Dendritic cell treated with granulocyte-macrophage colony-stimulating factor and Interleukin-4, amounts not matched to agents 40 ng/mL and 50 ng/mL, for 4 days (primary cell): ENCODE measurements around the gene RHOF.

Source experiments
- H3K27ac Mint-ChIP-seq: one replicate; pipeline ENCODE4 v1.8.0; 2022; ENCODE audit warnings: mild to moderate bottlenecking, mixed read lengths
- H3K27me3 Mint-ChIP-seq: one replicate; pipeline ENCODE4 v1.8.0; 2022; ENCODE audit warnings: mild to moderate bottlenecking, mixed read lengths
- H3K36me3 Mint-ChIP-seq: one replicate; pipeline ENCODE4 v1.8.0; 2022; ENCODE audit warnings: low read depth, mixed read lengths
- H3K4me1 Mint-ChIP-seq: one replicate; pipeline ENCODE4 v1.8.0; 2022; ENCODE audit warnings: low read depth, mixed read lengths
- H3K4me3 Mint-ChIP-seq: one replicate; pipeline ENCODE4 v1.8.0; 2022; ENCODE audit warnings: mild to moderate bottlenecking, moderate library complexity, mixed read lengths
- H3K9me3 Mint-ChIP-seq: one replicate; pipeline ENCODE4 v1.8.0; 2022; ENCODE audit warnings: mixed read lengths
- intact Hi-C: fragments of 100-400 bp; cut with micrococcal nuclease; formaldehyde crosslinking; loops from one replicate; pipeline ENCODE4 v1.15.0; 2022

RHOF gene

DNA sequence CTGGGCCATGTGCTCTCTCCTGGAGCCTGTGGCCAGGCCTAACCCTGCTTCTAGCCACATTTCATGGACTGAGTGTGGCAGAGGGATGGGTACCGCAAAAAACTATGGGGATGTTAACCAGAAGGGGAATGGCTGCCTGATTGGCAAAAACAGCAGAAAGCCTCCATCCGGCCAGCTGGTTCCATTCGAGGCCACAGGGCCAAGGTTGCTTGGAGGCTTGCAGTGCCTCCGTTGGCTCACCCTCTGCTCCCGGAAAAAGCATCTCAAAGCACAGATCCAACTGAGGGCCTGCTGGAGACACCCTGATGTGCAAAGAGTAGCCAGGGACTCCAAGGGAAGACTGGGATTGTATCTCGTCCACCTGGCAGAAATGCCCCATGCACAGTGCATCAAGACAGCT is 64.5 kb downstream of the RHOF start:
- H3K27me3 Mint-ChIP-seq = no peaks in the 10 kb centered on the region
- H3K27ac Mint-ChIP-seq = no peak overlapping the region
- intact Hi-C loops = no loop called here
- no peaks in the 10 kb centered on the region for H3K9me3 Mint-ChIP-seq
- no peak overlapping the region for H3K4me3 Mint-ChIP-seq
- H3K36me3 Mint-ChIP-seq = no peaks in the 10 kb centered on the region
- peaks cover 3% of the 10 kb centered on the region for H3K4me1 Mint-ChIP-seq
